Lower leg skin (tissue), 3 donors: Measurements from ENCODE around the gene SYT15B.
"Not testable (repeated sequence)": the region's sequence is repeated elsewhere in the genome, so short reads cannot be mapped to it uniquely, and the experiment has no call there.

Source experiments
- CTCF ChIP-seq, 3 donors: fragments of 450-650 bp; IDR thresholded peaks; one replicate each; pipeline ENCODE4 v1.5.1; 2016; ENCODE audit warnings: antibody characterized with exemption in 3 of 3, mild to moderate bottlenecking in 3 of 3, moderate library complexity in 2 of 3
- POLR2A ChIP-seq, 2 donors: fragments of 450-650 bp; IDR thresholded peaks; one replicate each; pipeline ENCODE4 v1.6.1; 2016 to 2017; ENCODE audit warnings: antibody characterized with exemption in 2 of 2, mild to moderate bottlenecking in 1 of 2, moderate library complexity in 1 of 2

- TF ChIP-seq CTCF, POLR2A (IDR thresholded peaks at IDR 0.05): not testable (repeated sequence)
These were observed 9.5 kb downstream of the SYT15B start for GRCh38 chr10:47753871-47754270.
